Left renal cortex interstitium (tissue), 4 donors: ENCODE data around the gene ESF1. TPM values are rescaled to one million over a fixed set of nuclear protein-coding genes. Genes with fewer than 3 reads are reported as not detected.
A peak's percentile ranks its signal among the peaks of the same experiment; 100 is the strongest.
"Not testable (repeated sequence)": the region's sequence is repeated elsewhere in the genome, so short reads cannot be mapped to it uniquely, and the experiment has no call there.

ENCODE experiments used
- DNase-seq, 4 donors: peaks; one replicate each; pipeline ENCODE4 v3.0.0-alpha.2; 2013; ENCODE audit warnings: low read depth in 4 of 4, low spot score in 2 of 4, missing footprints in 1 of 4
- polyA plus RNA-seq, 4 donors: library from polyadenylated mRNA; unstranded; fragments of 120-200 nt; gene quantifications; one replicate each; pipeline ENCODE4 v1.2.1, GENCODE V29; 2013; ENCODE audit not compliant: insufficient read length in 4 of 4

Gene ESF1
- polyA plus RNA-seq, 4 donors = 23.7 to 31.1 (median 26.7) TPM

DNA sequence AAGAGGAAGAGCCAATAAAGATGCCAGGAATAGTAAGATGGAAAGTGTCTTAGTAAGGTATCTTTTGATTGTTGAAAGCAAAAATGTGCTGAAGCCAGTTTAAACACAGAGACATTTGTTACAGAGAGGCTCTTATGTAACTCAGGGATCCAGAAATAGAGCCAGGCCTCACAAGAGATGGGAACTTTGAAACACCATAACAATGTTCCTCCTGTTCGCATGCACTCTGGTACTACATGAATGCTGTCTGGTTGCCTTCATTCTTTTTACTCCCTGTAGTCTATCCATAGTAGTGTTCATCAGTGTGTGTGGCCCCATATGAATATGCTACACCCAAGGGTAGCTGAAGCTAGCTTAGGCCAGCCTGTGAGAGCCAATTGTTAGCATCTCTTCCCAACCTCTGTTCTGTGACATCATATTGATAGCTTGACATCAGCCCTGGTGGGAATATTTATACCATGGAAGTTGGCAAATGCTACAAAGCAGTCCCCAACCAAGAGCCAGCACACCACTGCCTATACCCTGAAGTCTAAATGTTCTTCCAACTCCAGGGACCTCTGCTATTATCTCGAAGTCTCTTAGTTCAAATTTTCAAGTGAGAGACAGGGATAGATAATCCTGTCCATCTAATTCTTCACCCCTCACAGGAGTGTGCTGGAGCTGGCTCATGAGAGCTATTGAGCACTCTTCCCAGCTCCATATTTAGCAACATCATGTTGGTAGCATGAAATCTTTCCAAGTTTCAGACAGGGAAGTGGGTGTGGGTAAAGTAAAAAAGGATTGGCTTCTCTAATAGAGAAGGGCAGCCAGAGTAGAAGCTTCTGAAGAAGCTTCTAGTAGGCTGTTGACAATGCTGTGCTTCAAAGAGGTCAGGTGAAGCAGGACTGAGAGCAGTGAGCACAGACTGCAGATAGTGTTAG lies 7.1 kb upstream of the ESF1 start:
- no peak for DNase-seq

DNA sequence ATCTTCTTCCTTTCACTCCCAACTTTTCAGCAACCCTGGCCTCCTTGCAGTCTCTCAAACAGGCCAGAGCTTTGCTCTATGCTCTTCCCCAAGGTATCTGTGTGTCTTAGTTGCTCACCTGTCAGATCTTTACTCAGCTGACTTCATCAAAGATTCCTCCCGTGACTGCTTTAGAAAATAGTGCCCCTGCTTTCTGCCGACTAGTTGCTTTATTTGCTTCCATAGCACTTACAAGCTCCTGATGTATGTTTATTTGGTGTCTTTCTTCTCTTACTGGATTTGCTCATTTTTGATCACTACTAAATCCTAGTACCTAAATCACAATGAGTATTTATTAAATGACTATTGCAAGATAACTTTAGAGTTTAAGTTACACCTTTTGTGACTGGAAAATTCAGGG lies 6.0 kb upstream of the ESF1 start:
- DNase-seq = no peak

DNA sequence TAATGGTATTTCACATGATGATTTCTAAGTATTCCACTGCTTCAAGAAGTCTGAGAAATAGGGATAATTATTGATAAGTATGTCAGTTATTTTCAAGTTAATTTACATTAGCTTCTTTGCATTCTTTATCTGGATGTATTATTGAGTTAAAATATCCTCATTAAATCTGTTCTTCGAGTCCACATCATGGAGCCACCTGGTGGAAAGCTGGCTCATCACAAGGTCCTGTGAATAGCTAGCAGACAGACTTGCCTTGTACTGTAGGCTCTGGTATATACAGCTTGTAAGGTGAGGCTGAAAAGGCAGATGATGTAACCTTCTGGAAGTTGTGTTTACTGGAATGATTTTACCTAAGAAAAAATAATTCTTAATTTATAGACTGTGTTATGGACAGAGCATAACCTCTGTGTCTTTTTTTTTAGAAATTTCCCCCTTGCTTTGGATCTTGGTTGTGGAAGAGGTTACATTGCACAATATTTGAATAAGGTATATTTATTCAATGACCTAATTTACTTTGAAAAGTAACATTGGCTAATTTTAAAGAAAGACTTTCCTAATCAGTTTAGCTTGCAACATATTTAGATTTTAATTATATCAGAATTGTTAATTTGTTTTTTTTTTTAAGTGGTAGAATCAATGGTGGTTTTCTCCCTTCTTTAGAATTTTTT lies 3.6 kb upstream of the ESF1 start:
- peak in 1 of 4 donors; percentile 38 for DNase-seq

DNA sequence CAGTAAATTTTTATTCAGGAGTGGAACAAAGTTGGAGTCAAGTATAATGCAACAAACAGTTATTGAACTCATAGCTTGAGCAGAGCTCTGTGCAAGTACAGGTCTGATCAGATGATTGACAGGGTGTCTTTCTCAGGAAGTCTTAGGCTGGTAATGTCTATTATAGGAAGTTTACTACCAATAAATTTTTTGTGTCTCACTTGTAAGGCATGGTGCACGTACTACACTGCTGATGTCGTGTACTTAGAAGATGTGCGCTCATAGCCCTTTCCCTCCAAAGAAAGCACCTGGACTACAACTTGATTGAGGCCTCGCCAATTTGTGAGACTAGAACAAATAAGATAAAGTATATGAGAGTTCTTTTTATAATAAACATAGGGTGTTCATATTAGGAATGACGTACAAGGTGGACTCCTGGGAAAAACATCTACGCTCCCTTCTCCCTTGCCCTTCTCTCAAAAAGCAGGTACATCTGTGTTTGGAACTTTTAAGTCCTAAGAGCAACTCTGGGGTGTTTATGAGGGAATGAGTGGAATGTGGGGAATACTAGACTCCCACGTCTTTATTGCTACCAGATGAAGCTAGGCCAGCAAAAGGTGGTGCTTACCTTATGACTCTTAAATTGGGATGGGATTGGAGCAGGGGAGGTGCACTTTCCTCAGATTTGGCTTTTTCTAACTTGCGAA lies 1.6 kb upstream of the ESF1 start:
- DNase-seq = no peak

DNA sequence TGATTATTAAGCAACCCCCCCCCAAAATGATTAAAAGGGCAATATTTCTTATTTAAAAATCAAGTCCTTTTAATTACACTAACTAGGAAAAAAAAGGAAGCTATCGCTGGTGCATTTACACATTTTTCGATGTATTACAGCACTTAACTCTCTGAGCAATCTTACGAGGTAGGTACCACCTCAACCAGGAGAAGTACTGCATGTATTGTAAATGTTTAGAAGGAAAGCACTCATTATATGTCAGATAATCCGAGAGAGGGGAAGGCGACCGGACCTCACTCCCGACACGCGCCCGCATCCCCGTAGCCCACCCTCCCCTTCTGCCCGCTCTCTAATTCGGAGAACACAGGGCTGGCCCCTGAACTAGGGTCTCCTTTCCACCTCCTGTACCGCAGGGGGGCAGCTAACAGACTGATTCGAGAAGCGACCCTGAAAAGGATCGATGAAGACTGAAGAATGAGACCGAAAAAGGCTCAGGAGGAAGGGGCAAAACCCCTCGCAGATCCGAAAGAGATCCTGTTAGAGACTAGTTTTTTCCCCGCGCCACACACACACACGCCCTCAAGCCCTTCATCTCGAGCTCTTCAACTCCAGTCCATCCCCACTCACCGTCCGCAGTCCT lies 337 bp downstream of the ESF1 start:
- no peak for DNase-seq

DNA sequence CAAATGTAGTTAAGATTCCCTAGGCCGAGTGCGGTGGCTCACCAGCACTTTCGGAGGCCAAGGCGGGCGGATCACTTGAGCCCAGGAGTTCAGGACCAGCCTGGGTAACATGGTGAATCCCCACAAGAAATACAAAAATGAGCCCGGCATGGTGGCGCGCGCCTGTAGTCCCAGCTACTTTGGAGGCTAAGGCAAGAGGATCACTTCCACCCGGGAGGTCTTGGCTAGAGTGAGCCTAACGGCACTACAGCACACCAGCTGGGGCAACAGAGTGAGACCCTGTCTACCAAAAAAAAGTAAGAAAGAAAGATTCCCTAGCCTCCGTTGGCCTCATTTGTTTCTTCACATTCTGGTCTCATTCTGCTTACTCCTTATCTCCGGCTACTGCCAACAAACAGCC lies 1.2 kb downstream of the ESF1 start:
- DNase-seq = no peak

DNA sequence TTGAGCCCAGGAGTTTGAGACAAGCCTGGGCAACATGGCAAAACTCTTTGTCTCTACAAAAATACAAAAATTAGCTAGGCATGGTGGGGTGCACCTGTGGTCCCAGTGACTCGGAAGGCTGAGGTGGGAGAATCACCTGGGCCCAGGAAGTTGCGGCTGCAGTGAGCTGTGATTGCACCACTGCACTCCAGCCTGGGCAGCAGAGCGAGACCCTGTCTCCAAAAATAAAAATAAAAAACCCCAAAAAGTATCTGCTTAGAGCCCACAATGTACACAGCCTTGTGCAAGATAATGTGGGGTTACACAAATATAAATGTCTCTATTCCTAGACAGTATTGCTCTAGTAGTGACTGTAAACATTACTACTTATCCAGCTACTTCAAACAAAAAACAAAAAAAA lies 5.9 kb downstream of the ESF1 start:
- DNase-seq = no peak

DNA sequence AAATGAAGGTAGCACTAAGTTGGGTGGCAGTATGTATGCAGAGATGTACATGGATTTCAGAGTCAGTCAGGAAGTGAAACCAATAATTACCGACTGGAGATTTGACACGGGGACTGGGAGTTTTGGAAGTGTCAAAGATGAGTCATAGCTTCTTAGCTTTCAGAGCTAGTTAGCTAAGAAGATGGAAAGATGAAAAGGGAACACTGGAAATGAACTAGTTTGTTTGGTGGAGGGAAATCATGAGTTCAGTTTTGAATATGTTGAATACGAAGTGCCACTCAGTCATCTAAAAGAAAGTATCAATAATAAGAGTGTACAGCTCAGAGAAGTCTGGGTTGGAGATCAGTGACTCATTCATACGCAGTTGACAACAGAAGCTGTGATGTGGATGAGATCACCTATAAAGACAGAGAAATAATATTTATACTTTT lies 7.5 kb downstream of the ESF1 start:
- DNase-seq = no peak

DNA sequence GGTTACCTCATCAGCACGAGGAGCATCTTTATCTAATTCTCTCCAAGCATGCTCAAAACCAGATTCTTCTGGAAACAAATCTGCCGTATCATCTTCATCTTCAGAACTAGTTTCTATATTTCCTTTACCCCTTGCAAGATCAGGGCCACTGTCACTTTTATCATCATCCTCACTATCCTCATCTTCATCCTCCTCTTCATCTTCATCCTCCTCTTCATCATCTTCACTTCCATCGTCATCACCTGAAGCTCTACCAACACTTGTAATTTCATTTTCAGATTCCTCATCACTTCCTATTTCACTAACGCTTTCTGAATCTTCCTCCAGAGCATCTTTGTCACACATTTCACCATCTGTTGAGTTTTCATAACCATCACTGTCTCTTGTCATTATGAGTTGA lies 8.9 kb downstream of the ESF1 start:
- DNase-seq = no peak

DNA sequence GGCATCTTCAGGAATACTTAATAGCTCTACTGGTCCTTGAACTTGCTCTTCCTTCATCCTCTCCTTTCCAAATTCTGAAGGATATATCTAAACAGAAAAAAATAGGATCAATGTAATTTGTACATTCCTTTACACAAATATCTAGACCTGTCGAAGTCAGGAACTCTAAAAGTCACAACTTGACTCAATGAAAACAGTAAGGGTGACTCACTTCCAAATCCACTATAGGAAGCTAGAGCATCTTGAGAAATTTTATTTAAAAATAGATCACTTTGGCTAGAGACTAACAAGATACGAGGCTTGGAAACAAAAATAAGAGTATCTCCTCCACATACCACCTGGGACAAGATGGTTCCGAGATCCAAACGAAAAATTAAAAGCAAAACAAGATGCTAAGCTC lies 12.2 kb downstream of the ESF1 start:
- DNase-seq = no peak

DNA sequence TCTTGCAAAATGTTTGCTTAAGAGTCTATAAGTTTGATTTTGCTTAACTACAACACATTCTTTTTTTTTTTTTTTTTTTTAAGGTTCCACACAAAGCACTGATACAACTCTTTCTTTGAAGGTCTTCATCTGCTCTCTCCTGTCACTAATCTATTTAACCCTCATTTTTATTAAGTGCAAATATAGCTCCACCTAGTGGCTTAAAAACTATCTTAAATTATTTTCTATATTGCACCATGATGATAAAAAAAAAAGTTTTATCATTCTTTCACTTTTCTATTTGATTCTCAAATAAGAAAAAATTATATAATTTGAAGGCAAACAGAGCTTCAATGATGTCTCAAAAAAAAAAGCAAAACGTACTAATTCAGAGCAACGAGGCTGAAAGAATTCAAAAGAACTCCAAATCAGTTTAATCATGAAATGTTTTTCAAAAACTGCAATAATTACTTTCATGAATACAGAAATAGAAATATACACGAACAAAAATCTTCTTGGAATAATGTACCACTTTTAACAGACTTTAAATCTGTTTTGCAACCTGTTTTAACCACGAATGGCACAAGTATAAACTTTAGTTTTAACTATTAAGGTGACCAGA lies 12.8 kb downstream of the ESF1 start:
- no peak for DNase-seq

DNA sequence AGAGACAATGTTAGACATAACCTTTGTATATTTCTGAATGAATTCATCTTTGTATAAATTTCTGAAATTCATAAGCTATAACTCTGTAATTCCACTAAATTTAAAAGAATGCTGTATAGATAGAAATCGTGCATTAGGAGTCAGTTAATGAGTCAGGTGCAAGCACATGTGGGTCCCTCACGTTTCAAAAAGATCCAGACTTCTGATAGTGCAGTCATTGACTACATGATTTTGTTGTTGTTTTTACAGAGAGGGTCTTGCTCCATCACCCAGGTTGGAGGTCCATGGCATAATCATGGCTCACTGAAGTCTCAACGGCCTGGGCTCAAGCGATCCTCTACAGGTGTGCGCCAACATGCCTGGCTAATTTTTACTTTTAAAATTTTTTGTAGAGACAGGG lies 14.6 kb downstream of the ESF1 start:
- no peak for DNase-seq

DNA sequence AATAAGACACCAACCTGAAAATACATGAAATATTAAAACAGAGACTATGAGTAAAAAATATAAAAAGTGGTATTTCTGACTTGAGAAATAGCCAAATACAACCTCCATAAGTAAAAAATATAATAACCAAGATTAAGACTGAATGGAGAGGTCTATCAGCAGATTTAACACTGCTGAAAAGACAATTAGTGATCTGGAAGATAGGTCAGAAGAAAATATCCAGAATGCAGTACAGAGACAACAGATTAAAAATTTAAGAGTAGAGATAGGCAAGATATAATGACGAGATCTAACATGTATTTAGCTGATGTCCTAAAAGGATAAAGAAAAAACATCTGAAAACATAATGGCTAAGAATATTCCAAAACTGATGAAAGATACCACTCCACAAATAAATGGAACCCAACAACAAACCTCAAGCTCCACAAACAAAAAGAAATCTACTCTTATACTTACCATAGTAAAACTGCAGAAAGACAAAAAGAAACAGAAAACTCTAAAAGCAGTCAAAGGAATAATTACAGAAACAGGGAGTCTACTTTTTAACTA lies 18.8 kb downstream of the ESF1 start:
- no peak for DNase-seq

DNA sequence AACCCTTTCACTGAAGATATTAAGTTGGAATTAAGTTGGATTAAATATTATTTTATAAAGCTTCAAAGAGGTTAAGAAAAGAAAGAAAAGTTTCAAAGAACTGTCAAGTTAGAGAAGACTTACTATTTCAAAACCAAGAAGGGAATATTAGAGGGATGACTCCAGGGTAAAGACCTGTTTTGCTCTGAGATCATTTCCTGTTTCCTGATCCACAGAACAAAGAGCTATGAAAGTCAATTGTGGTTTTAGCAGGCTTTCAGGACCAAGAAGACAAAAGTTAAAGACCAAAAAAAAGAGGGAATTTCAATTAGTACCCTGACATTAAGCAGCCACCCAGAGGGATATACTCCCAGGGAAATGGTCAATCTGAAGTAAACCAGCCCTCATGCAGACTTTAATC lies 19.4 kb downstream of the ESF1 start:
- no peak for DNase-seq

DNA sequence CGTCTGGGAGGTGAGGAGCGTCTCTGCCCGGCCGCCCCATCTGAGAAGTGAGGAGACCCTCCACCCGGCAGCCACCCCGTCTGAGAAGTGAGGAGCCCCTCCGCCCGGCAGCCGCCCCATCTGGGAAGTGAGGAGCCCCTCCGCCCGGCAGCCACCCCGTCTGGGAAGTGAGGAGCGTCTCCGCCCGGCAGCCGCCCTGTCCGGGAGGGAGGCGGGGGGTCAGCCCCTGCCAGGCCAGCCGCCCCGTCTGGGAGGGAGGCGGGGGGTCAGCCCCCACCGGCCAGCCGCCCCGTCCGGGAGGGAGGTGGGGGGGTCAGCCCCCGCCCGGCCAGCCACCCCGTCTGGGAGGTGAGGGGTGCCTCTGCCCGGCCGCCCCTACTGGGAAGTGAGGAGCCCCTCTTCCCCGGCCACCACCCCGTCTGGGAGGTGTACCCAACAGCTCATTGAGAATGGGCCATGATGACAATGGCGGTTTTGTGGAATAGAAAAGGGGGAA lies 24.2 kb downstream of the ESF1 start:
- DNase-seq = not testable (repeated sequence)

DNA sequence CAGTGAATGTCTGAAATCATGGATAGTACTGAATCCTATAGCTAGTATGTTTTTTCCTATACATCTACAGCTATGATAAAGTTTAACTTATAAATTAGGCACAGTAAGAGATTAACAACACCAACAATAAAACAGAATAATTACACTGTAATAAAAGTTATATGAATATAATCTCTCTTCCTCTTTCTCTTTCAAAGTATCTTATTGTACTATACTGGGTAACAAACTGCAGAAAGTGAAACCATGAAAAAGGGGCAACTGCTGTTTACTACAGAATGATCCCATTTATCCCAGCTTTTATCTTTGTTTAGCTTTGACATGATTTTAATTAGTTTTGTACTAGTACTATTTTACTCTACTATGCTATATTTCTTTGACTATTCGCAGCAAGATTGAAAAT lies 25.8 kb downstream of the ESF1 start:
- no peak for DNase-seq

DNA sequence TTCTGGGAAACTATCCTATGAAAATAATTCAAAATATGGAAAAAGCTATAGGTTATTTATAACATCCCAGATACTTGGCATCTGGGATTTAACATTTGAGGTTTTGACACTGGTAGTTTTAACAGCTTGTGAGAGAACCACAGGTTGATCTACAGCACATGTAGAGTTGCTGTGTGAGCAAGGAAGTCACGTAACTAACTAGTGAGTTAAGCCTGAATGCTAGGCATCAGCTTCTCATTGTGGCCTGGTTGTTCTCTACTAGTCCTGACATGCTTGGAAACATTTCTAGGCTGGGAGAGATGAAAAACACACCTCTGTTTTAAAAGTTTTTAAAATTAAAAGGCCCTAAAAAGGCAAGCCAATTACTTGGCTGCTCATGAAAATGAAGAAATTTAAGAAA lies 28.2 kb downstream of the ESF1 start:
- DNase-seq = no peak

DNA sequence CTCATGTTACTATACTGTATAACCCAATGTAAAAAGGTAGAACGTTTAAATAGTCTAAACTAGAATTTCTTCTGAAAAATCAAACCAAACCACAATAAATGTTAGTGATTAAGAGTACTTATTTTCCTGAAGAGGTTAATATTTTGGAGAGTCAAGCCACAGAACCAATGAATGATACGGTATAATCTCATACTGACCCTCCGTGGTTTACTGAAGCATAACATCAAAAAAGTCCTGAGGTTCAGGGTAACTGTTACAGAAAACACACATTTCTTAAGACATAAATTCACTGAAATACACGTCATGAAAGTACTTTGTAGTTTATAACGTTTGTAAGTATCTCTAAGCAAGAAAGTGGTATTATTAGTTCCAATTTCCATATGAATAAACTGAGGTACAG lies 28.9 kb downstream of the ESF1 start:
- DNase-seq = no peak

DNA sequence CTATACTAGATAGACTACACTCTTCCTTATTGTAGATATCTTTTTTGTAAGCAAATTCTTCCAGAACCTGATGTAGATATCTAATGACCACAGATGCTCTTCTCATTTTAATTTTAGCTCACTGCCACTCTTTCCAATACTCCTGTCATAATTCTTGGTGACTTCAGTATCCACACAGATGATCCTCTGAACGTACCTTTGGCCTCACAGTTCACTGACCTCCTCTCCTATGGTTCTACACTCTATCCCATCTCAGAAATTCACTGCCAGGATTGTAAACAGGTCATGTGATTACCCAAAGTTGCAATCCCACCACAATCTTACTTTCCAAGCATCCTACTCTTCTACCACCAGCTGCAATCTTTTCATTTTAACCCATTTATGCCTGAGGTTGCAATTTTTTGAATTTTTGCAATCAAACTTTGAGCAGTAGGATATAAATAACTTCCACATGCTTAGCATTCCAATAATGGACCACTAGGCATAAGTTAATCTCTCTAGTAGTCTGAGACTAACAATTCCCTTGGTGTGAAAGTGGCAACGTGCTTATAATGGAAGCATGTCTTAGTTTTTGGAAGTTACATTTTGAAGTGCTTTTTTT lies 31.2 kb downstream of the ESF1 start:
- DNase-seq = no peak

DNA sequence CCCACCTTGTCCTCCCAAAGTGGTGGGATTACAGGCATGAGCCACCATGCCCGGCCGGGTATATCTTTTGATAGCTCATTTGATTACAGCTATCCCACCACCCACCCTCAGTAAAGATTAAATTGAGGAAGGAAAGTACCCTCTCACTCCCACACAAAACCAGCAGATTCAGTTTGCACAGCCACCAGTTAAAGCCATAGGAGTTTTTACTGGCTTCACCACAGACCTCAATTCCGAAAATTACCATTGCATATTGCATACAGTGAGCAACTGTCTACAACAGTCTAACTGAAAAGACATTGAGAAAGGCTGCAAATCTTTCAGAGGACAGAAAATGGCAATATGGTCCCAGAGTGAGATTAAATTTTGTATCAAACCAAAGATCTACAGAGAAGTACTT lies 34.9 kb downstream of the ESF1 start:
- DNase-seq = no peak
